ENCODE data around the gene TRAPPC13.

The TRAPPC13 gene

GRCh38 chr5:65693121-65693520, 68.3 kb downstream of the TRAPPC13 start:
- no peak for DNase-seq

GRCh38 chr5:65695162-65695755, 70.4 kb downstream of the TRAPPC13 start:
- no peak for DNase-seq

GRCh38 chr5:65695896-65696295, 71.1 kb downstream of the TRAPPC13 start:
- DNase-seq: no peak

GRCh38 chr5:65696892-65697291, 72.1 kb downstream of the TRAPPC13 start:
- no peak for DNase-seq

GRCh38 chr5:65699338-65699737, 74.5 kb downstream of the TRAPPC13 start:
- no peak for DNase-seq

GRCh38 chr5:65702036-65702435, 77.2 kb downstream of the TRAPPC13 start:
- no peak for DNase-seq

GRCh38 chr5:65704621-65705239, 79.9 kb downstream of the TRAPPC13 start:
- no peak for DNase-seq

GRCh38 chr5:65707663-65708062, 82.8 kb downstream of the TRAPPC13 start:
- DNase-seq: no peak

GRCh38 chr5:65708145-65708544, 83.3 kb downstream of the TRAPPC13 start:
- no peak for DNase-seq
